ENCODE results near the gene ADGRA3. TPM values are rescaled to one million over a fixed set of nuclear protein-coding genes. Genes with fewer than 3 reads are reported as not detected.

ADGRA3 gene
- total RNA-seq, 2 experiments from 2014 or later: not detected

GRCh38 chr4:22408474-22408873, 107.4 kb downstream of the ADGRA3 start:
- intact Hi-C loops (cut with micrococcal nuclease; ENCODE audit: unreplicated experiment): no loop called here
- H2AFZ ChIP-seq (ENCODE audit: low read length): no peak overlapping the region
- ChIA-PET CTCF (ENCODE audit: unreplicated experiment) (no interaction called here), POLR2A (no interaction called here)
- H3K36me3 ChIP-seq (ENCODE audit: insufficient read depth, low read length): no peaks in the 10 kb centered on the region
- H4K20me1 ChIP-seq (ENCODE audit: insufficient read depth, low read length): no peaks in the 10 kb centered on the region
- H3K9me3 ChIP-seq (ENCODE audit: low read length): no peaks in the 10 kb centered on the region
- no peaks in the 10 kb centered on the region for H3K79me2 ChIP-seq (ENCODE audit: insufficient read depth, low read depth, low read length)
- no peaks in the 10 kb centered on the region for H3K4me1 ChIP-seq (ENCODE audit: insufficient read depth, low read length, poor library complexity, severe bottlenecking)
- no peak overlapping the region for H3K4me2 ChIP-seq (ENCODE audit: low read length)
- TF ChIP-seq EZH2phosphoT487 (IDR thresholded peaks at IDR 0.05; ENCODE audit: borderline replicate concordance, low read depth, low read length) (no peak), CTCF (conservative IDR thresholded peaks at IDR 0.05; ENCODE audit: low read length) (no peak)
- H3K27ac ChIP-seq (ENCODE audit: low read depth, low read length, poor library complexity, severe bottlenecking): no peak overlapping the region
- DNase-seq (ENCODE audit: low spot score): no peak
- H3K4me3 ChIP-seq (ENCODE audit: low read depth, low read length, poor library complexity, severe bottlenecking): no peak overlapping the region
- no peaks in the 10 kb centered on the region for H3K9me2 ChIP-seq (ENCODE audit: insufficient read depth, low read length)
- no TSS peak for BruUV-seq (replicated peaks)

- no peak overlapping the region for H3K27ac ChIP-seq (ENCODE audit: low read depth, low read length, poor library complexity, severe bottlenecking)
- no peaks in the 10 kb centered on the region for H3K36me3 ChIP-seq (ENCODE audit: insufficient read depth, low read length)
- H4K20me1 ChIP-seq (ENCODE audit: insufficient read depth, low read length): no peaks in the 10 kb centered on the region
- H3K4me1 ChIP-seq (ENCODE audit: insufficient read depth, low read length, poor library complexity, severe bottlenecking): no peaks in the 10 kb centered on the region
- H3K79me2 ChIP-seq (ENCODE audit: insufficient read depth, low read depth, low read length): no peaks in the 10 kb centered on the region
- TF ChIP-seq CTCF (conservative IDR thresholded peaks at IDR 0.05; ENCODE audit: low read length): no peak
- TF ChIP-seq EZH2phosphoT487 (IDR thresholded peaks at IDR 0.05; ENCODE audit: borderline replicate concordance, low read depth, low read length): no peak
- intact Hi-C loops (cut with micrococcal nuclease; ENCODE audit: unreplicated experiment): no loop called here
- ChIA-PET CTCF (ENCODE audit: unreplicated experiment) (no interaction called here), POLR2A (interaction anchor here (1.0 kb wide), 1 partner anchor 10 kb away, joined by 3 read pairs; no protein-coding TSS in a partner anchor)
- no peak for DNase-seq (ENCODE audit: low spot score)
- H2AFZ ChIP-seq (ENCODE audit: low read length): no peak overlapping the region
- BruUV-seq (replicated peaks): no TSS peak
- no peak overlapping the region for H3K4me3 ChIP-seq (ENCODE audit: low read depth, low read length, poor library complexity, severe bottlenecking)
- H3K4me2 ChIP-seq (ENCODE audit: low read length): no peak overlapping the region
- no peaks in the 10 kb centered on the region for H3K9me3 ChIP-seq (ENCODE audit: low read length)
- no peaks in the 10 kb centered on the region for H3K9me2 ChIP-seq (ENCODE audit: insufficient read depth, low read length)
Observed at GRCh38 chr4:22407361-22407760, 108.5 kb downstream of the ADGRA3 start.

- BruUV-seq (replicated peaks): no TSS peak
- TF ChIP-seq CTCF (conservative IDR thresholded peaks at IDR 0.05; ENCODE audit: low read length) (no peak), EZH2phosphoT487 (IDR thresholded peaks at IDR 0.05; ENCODE audit: borderline replicate concordance, low read depth, low read length) (no peak)
- no peaks in the 10 kb centered on the region for H3K36me3 ChIP-seq (ENCODE audit: insufficient read depth, low read length)
- H3K4me1 ChIP-seq (ENCODE audit: insufficient read depth, low read length, poor library complexity, severe bottlenecking): no peaks in the 10 kb centered on the region
- H3K4me2 ChIP-seq (ENCODE audit: low read length): no peak overlapping the region
- no peak overlapping the region for H3K27ac ChIP-seq (ENCODE audit: low read depth, low read length, poor library complexity, severe bottlenecking)
- H3K4me3 ChIP-seq (ENCODE audit: low read depth, low read length, poor library complexity, severe bottlenecking): no peak overlapping the region
- H2AFZ ChIP-seq (ENCODE audit: low read length): no peak overlapping the region
- H3K9me2 ChIP-seq (ENCODE audit: insufficient read depth, low read length): no peaks in the 10 kb centered on the region
- DNase-seq (ENCODE audit: low spot score): no peak
- POLR2A ChIA-PET: no interaction called here
- intact Hi-C loops (cut with micrococcal nuclease; ENCODE audit: unreplicated experiment): no loop called here
- no peaks in the 10 kb centered on the region for H4K20me1 ChIP-seq (ENCODE audit: insufficient read depth, low read length)
- CTCF ChIA-PET (ENCODE audit: unreplicated experiment): no interaction called here
- H3K9me3 ChIP-seq (ENCODE audit: low read length): no peaks in the 10 kb centered on the region
- H3K79me2 ChIP-seq (ENCODE audit: insufficient read depth, low read depth, low read length): no peaks in the 10 kb centered on the region
Observed at GRCh38 chr4:22398671-22399070, 117.2 kb downstream of the ADGRA3 start.

All from OCI-LY7 (cell line).